H1 (cell line): ENCODE measurements around the gene RAMACL. TPM values are rescaled to one million over a fixed set of nuclear protein-coding genes. Genes with fewer than 3 reads are reported as not detected.

Experiments used
- CTCF ChIA-PET: fragments of 300-600 bp; sonication (Branson Sonifier 250); formaldehyde crosslinking; loops from one replicate; lab custom pipeline; 2021; ENCODE audit not compliant: partially characterized antibody; lab: Charles Lee
- POLR2A ChIA-PET: fragments of 300-600 bp; sonication (Branson Sonifier 250); formaldehyde crosslinking; loops from one replicate; lab custom pipeline; 2021; ENCODE audit warnings: inconsistent platforms; ENCODE audit not compliant: partially characterized antibody; lab: Charles Lee
- DNase-seq, 2 experiments: peaks; one replicate each; pipeline versions ENCODE4 v3.0.0 to v3.0.0-alpha.2; 2010 to 2022; ENCODE audit warnings: low spot score in 2 of 2, low read depth in 1 of 2, mixed read lengths in 1 of 2
- FAIRE-seq: peaks from 2 replicates; lab custom pipeline; 2011; peaks lifted over from hg19 to GRCh38; lab: Jason Lieb, UNC
- H2AFZ ChIP-seq: 2 replicates; pipeline ENCODE4 v1.8.1; 2012; ENCODE audit warnings: low read length, inconsistent platforms
- H2AK5ac ChIP-seq: 2 replicates; pipeline ENCODE4 v1.6.1; 2013; ENCODE audit warnings: low read depth, low read length
- H2BK120ac ChIP-seq: replicated peaks from 2 replicates; pipeline ENCODE3; 2013; ENCODE audit warnings: low read depth, low read length, inconsistent platforms
- H2BK12ac ChIP-seq: 2 replicates; pipeline ENCODE4 v1.6.1; 2013; ENCODE audit warnings: low read depth, low read length
- H2BK15ac ChIP-seq: 2 replicates; pipeline ENCODE4 v1.6.1; 2013; ENCODE audit warnings: low read length
- H2BK20ac ChIP-seq: 2 replicates; pipeline ENCODE4 v1.6.1; 2013; ENCODE audit warnings: low read length
- H2BK5ac ChIP-seq: 2 replicates; pipeline ENCODE4 v1.6.1; 2013; ENCODE audit warnings: low read depth, low read length
- H3K14ac ChIP-seq: 2 replicates; pipeline ENCODE4 v1.6.1; 2013; ENCODE audit warnings: inconsistent platforms; ENCODE audit not compliant: insufficient read length
- H3K18ac ChIP-seq: 2 replicates; pipeline ENCODE4 v1.6.1; 2013; ENCODE audit warnings: low read length; ENCODE audit errors: extremely low read depth
- H3K23ac ChIP-seq: 2 replicates; pipeline ENCODE4 v1.6.1; 2013; ENCODE audit warnings: inconsistent platforms; ENCODE audit not compliant: insufficient read length
- H3K23me2 ChIP-seq: 2 replicates; pipeline ENCODE4 v1.6.1; 2013; ENCODE audit warnings: low read depth, low read length
- H3K27ac ChIP-seq: 2 replicates; pipeline ENCODE4 v1.6.1; 2011; ENCODE audit warnings: low read depth, low read length, inconsistent platforms
- H3K27me3 ChIP-seq, 4 experiments: replicated peaks in 1 of 4; 1 replicate in 1 of 4; 2 replicates in 3 of 4; pipeline versions ENCODE4 v1.6.1 to v1.8.1; 2011 to 2013; ENCODE audit warnings: low read length in 3 of 4, mild to moderate bottlenecking in 3 of 4, inconsistent platforms in 2 of 4, mixed read lengths in 2 of 4, moderate library complexity in 1 of 4; ENCODE audit not compliant: control insufficient read depth in 3 of 4, insufficient read depth in 3 of 4; ENCODE audit errors: extremely low read depth in 1 of 4
- H3K36me3 ChIP-seq, 4 experiments: 2 replicates each; pipeline versions ENCODE4 v1.6.1 to v1.8.1; 2011 to 2013; ENCODE audit warnings: mild to moderate bottlenecking in 4 of 4, low read length in 3 of 4, moderate library complexity in 2 of 4, control low read depth in 1 of 4, inconsistent platforms in 1 of 4; ENCODE audit not compliant: insufficient read depth in 4 of 4, control insufficient read depth in 2 of 4
- H3K4ac ChIP-seq: replicated peaks from 2 replicates; pipeline ENCODE3; 2013; ENCODE audit warnings: low read length, low read depth, mixed read lengths, inconsistent platforms; ENCODE audit not compliant: insufficient read length
- H3K4me1 ChIP-seq, 4 experiments: replicated peaks in 1 of 4; 1 replicate in 1 of 4; 2 replicates in 3 of 4; pipeline versions ENCODE4 v1.6.1 to v1.8.1; 2011 to 2013; ENCODE audit warnings: low read length in 3 of 4, inconsistent platforms in 2 of 4, mixed read lengths in 1 of 4; ENCODE audit not compliant: insufficient read depth in 4 of 4, control insufficient read depth in 3 of 4
- H3K4me2 ChIP-seq, 2 experiments: 2 replicates each; pipeline versions ENCODE4 v1.6.1 to v1.8.1; 2011 to 2013; ENCODE audit warnings: low read depth in 2 of 2, low read length in 2 of 2, control low read depth in 1 of 2, inconsistent platforms in 1 of 2, mild to moderate bottlenecking in 1 of 2; ENCODE audit not compliant: insufficient read depth in 1 of 2
- H3K4me3 ChIP-seq, 4 experiments: fragments of 200-600, 300-600 bp in 1 of 4; sonication (generic), shearing (Covaris generic), sonication (Bioruptor Twin) in 1 of 4; 2 replicates each; pipeline versions ENCODE4 v1.5.1 to v1.8.1; 2011 to 2016; ENCODE audit warnings: low read length in 4 of 4, low read depth in 3 of 4, control low read depth in 2 of 4, inconsistent platforms in 2 of 4, mild to moderate bottlenecking in 2 of 4, mixed read lengths in 1 of 4, moderate library complexity in 1 of 4; ENCODE audit not compliant: insufficient read depth in 2 of 4; ENCODE audit errors: extremely low read depth in 1 of 4
- H3K56ac ChIP-seq: replicated peaks from 2 replicates; pipeline ENCODE3; 2013; ENCODE audit warnings: low read depth, mild to moderate bottlenecking, mixed read lengths, low read length, inconsistent platforms; ENCODE audit not compliant: insufficient read length
- H3K79me1 ChIP-seq: 2 replicates; pipeline ENCODE4 v1.6.1; 2013; ENCODE audit warnings: low read depth, low read length, control low read depth
- H3K79me2 ChIP-seq, 2 experiments: 2 replicates each; pipeline versions ENCODE4 v1.6.1 to v1.8.1; 2012 to 2013; ENCODE audit warnings: low read length in 2 of 2, mild to moderate bottlenecking in 2 of 2, inconsistent platforms in 1 of 2; ENCODE audit not compliant: insufficient read depth in 2 of 2, control insufficient read depth in 1 of 2
- H3K9ac ChIP-seq, 4 experiments: replicated peaks in 1 of 4; 1 replicate in 1 of 4; 2 replicates in 3 of 4; pipeline versions ENCODE4 v1.6.1 to v1.8.1; 2011 to 2013; ENCODE audit warnings: low read depth in 3 of 4, low read length in 3 of 4, control low read depth in 2 of 4, mild to moderate bottlenecking in 2 of 4, moderate library complexity in 2 of 4, inconsistent platforms in 1 of 4; ENCODE audit errors: extremely low read depth in 1 of 4
- H3K9me3 ChIP-seq, 2 experiments: 2 replicates each; pipeline versions ENCODE4 v1.6.1 to v1.8.1; 2012 to 2013; ENCODE audit warnings: mild to moderate bottlenecking in 2 of 2, moderate library complexity in 2 of 2, control low read depth in 1 of 2, inconsistent platforms in 1 of 2, low read depth in 1 of 2, low read length in 1 of 2, mixed read lengths in 1 of 2; ENCODE audit not compliant: insufficient read depth in 2 of 2
- H4K20me1 ChIP-seq, 2 experiments: replicated peaks in 1 of 2; 2 replicates each; pipeline versions ENCODE3 to v1.8.1; 2011 to 2013; ENCODE audit warnings: inconsistent platforms in 2 of 2, low read length in 2 of 2, mild to moderate bottlenecking in 1 of 2; ENCODE audit not compliant: insufficient read depth in 2 of 2, control insufficient read depth in 1 of 2
- H4K5ac ChIP-seq: 2 replicates; pipeline ENCODE4 v1.6.1; 2013; ENCODE audit warnings: low read length, low read depth, mixed read lengths, inconsistent platforms; ENCODE audit not compliant: insufficient read length
- H4K8ac ChIP-seq: 2 replicates; pipeline ENCODE4 v1.8.0; 2013; ENCODE audit warnings: mild to moderate bottlenecking, moderate library complexity, low read length, inconsistent platforms; ENCODE audit not compliant: insufficient read depth; ENCODE audit errors: extremely low read depth
- H4K91ac ChIP-seq: replicated peaks from 2 replicates; pipeline ENCODE3; 2013; ENCODE audit warnings: low read length, mixed read lengths, inconsistent platforms; ENCODE audit not compliant: insufficient read length
- BCL11A ChIP-seq, 2 experiments: IDR thresholded peaks; one replicate each; pipeline ENCODE4 v1.6.1; 2011; ENCODE audit warnings: low read depth in 2 of 2, low read length in 2 of 2, mild to moderate bottlenecking in 2 of 2
- KDM1A ChIP-seq: fragments of 200-600, 300-600 bp; sonication (generic); IDR thresholded peaks from 2 replicates; pipeline ENCODE4 v1.7.1; 2016; ENCODE audit warnings: mild to moderate bottlenecking, low read length, borderline replicate concordance
- POLR2A ChIP-seq, 2 experiments: IDR thresholded peaks; 1 replicate in 1 of 2; 2 replicates in 1 of 2; pipeline ENCODE4 v1.6.1; 2011; ENCODE audit warnings: low read depth in 2 of 2, low read length in 2 of 2, mild to moderate bottlenecking in 2 of 2; ENCODE audit errors: control extremely low read depth in 1 of 2
- RAD21 ChIP-seq, 2 experiments: IDR thresholded peaks in 1 of 2; conservative IDR thresholded peaks in 1 of 2; 2 replicates each; pipeline ENCODE4 v1.6.1; 2011; ENCODE audit warnings: low read depth in 2 of 2, low read length in 2 of 2, improper control_type of control experiment in 1 of 2, inconsistent platforms in 1 of 2, mild to moderate bottlenecking in 1 of 2, moderate library complexity in 1 of 2
- TBP ChIP-seq: IDR thresholded peaks from 2 replicates; pipeline ENCODE4 v1.6.1; 2011; ENCODE audit warnings: low read depth, low read length, improper control_type of control experiment
- TCF12 ChIP-seq: IDR thresholded peaks from 2 replicates; pipeline ENCODE4 v1.6.1; 2011; ENCODE audit warnings: low read depth, mild to moderate bottlenecking, low read length
- WGBS, 2 experiments: shearing (Covaris generic) in 1 of 2; methylation state at CpG; one replicate each; pipeline versions ENCODE4 v1.1.6 to v1.1.7; 2013 to 2015; ENCODE audit warnings: low lambda C conversion rate in 2 of 2, mixed read lengths in 2 of 2, inconsistent platforms in 1 of 2, low coverage in 1 of 2, missing lambda C conversion rate in 1 of 2; ENCODE audit not compliant: insufficient replicate concordance in 2 of 2, insufficient coverage in 1 of 2, insufficient read length in 1 of 2; ENCODE audit errors: extremely low coverage in 1 of 2, missing lambda C conversion rate in 1 of 2; 5-methylcytosine and 5-hydroxymethylcytosine counted together
- polyA plus RNA-seq, 7 experiments: library from polyadenylated mRNA; depleted of rRNA in 3 of 7; stranded (reverse) in 5 of 7; unstranded in 2 of 7; fragments of >200 nt in 5 of 7; fragments of 200-250 nt in 2 of 7; gene quantifications; 1 replicate in 5 of 7; 2 replicates in 1 of 7; 4 replicates in 1 of 7; pipeline versions ENCODE4 v1.2.1 to v1.2.3, GENCODE V29; 2011 to 2013; ENCODE audit warnings: missing spikeins in 2 of 7, mixed read lengths in 2 of 7
- total RNA-seq: library from RNA; stranded (reverse); fragmentation: NEBNext Ultra II Directional; extraction: Animal tissue kit (Norgen Biotek cat#: 25700); gene quantifications from 2 replicates; pipeline ENCODE4 v1.2.1, GENCODE V29; 2021
- TF ChIP-seq, protein P1 (sequence below): IDR thresholded peaks from 2 replicates; pipeline ENCODE4 v1.6.1; 2011; ENCODE audit warnings: low read depth, mild to moderate bottlenecking, low read length; ENCODE audit not compliant: insufficient read depth

Gene RAMACL
- total and polyA plus RNA-seq, 2 of the 8 experiments (the other 6 are each of a cell fraction or from before 2014, with no cell fraction given), result 0.23 to 0.97 TPM

DNA sequence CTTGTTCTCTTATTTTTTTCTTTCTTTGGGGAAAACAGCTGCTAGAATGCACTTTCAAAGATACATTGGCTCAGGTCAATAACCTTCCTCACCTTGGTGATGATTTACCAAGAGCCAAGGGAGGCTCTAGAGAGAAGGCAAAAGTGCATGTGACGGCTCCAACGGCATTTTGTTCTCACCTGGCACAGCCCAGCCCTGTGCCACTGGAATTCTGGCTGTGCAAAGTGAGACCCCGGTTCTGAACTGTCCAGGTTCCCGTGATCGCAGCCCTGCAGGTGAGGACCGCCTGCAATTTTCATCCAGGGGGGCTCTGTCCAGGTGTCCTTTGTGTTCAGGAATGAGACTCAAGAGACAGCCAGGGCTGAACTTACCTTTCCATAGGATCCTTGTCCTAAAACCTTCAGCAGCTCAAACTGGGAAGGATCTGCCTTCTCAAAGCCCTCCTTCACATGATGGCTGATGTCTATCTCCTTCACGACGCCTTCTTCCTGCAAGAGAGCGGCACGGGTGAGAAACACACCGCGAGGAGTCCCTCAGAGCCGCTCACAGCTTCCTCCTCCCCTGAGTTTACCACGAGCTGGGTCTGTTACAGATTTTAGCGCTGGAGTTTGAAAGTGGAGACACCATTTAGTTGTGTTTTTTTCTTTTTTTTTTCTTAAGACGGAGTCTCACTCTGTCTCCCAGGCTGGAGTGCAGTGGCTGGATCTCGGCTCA is 48.0 kb downstream of the RAMACL start:
- Histone ChIP-seq H3K18ac (no peak overlapping the region), H4K20me1 (peaks cover 0 to 2% of the 10 kb centered on the region in 2 experiments), H3K9ac (no peak overlapping the region), H3K4me1 (peaks cover 7 to 13% (median 9%) of the 10 kb centered on the region in 4 experiments; a peak in 5 of 7 replicates), H4K8ac (no peak overlapping the region), H3K36me3 (peaks cover 0 to 6% (median 0%) of the 10 kb centered on the region in 4 experiments; a peak in 3 of 8 replicates), H3K4me2 (no peak overlapping the region), H3K27me3 (no peaks in the 10 kb centered on the region), H3K56ac (no peak overlapping the region), H3K4me3 (no peak overlapping the region), H3K14ac (no peak overlapping the region), H4K5ac (no peak overlapping the region), H3K79me1 (peaks cover 3% of the 10 kb centered on the region), H2BK12ac (no peak overlapping the region), H3K9me3 (no peaks in the 10 kb centered on the region), H3K23me2 (no peaks in the 10 kb centered on the region), H3K4ac (no peak overlapping the region), H4K91ac (no peak overlapping the region), H2BK5ac (no peak overlapping the region), H2AFZ (no peak overlapping the region), H2BK120ac (no peak overlapping the region), H2BK15ac (no peak overlapping the region), H2BK20ac (no peak overlapping the region), H2AK5ac (no peak overlapping the region), H3K27ac (no peak overlapping the region), H3K23ac (no peak overlapping the region), H3K79me2 (no peaks in the 10 kb centered on the region; a peak in 1 of 4 replicates)
- TF ChIP-seq RAD21 (IDR thresholded peaks at IDR 0.05 in 1 of 2, conservative IDR thresholded peaks at IDR 0.05 in 1 of 2; ENCODE audit: low read depth in 2 of 2, low read length in 2 of 2) (no peak), TBP (no peak), POLR2A (IDR thresholded peaks at IDR 0.05; ENCODE audit: control extremely low read depth in 1 of 2, low read depth in 2 of 2, low read length in 2 of 2) (no peak), KDM1A (no peak), TCF12 (no peak), BCL11A (IDR thresholded peaks at IDR 0.05; ENCODE audit: low read depth in 2 of 2, low read length in 2 of 2) (no peak)
- TF ChIP-seq, protein P1, sequence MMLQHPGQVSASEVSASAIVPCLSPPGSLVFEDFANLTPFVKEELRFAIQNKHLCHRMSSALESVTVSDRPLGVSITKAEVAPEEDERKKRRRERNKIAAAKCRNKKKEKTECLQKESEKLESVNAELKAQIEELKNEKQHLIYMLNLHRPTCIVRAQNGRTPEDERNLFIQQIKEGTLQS, result no peak
- no peak for DNase-seq
- FAIRE-seq, result no peak
- CTCF ChIA-PET, result no interaction called here
- 86% methylated on average over 17 of the region's 17 CpGs; no CpG with 5 or more reads in 1 of the 2 experiments for WGBS, 2 experiments
- POLR2A ChIA-PET, result no interaction called here
